GM18873 (cell line): ENCODE measurements around the gene NOC3L.

Source experiments
- ATAC-seq: cut with Tn5 transposase; IDR thresholded peaks from one replicate; pipeline ENCODE4 v1.9.1; 2021; ENCODE audit warnings: mild to moderate bottlenecking, moderate library complexity, moderate number of reproducible peaks; ENCODE audit not compliant: unreplicated experiment, low FRiP score

The NOC3L gene

GRCh38 chr10:94308866-94309265 is 53.9 kb downstream of the NOC3L start:
- no peak for ATAC-seq

- ATAC-seq: no peak
Measured at GRCh38 chr10:94307046-94307615, 55.6 kb downstream of the NOC3L start.

- no peak for ATAC-seq
Measured at GRCh38 chr10:94303929-94304328, 58.8 kb downstream of the NOC3L start.

GRCh38 chr10:94300042-94300441 is 62.7 kb downstream of the NOC3L start:
- no peak for ATAC-seq

GRCh38 chr10:94299417-94299816 is 63.3 kb downstream of the NOC3L start:
- no peak for ATAC-seq

DNA sequence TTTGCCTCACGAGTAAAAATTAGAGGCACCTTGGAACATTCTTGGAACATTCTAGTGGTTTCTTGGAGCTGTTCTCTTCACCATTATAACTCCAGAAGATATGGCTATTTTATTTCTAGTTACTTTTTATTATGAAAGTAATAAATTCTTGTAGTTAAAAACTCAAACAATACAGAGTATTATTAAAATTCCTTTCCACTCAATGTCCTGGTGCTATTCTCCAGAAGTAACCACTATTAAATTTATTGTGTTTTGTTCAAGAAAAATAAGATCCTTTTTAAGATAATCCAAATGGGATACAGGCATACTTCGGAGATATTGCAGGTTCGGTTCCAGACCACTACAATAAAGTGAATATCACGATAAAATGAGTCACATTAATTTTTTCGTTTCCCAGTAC is 68.6 kb downstream of the NOC3L start:
- no peak for ATAC-seq

- ATAC-seq: no peak
Measured at GRCh38 chr10:94293354-94293753, 69.4 kb downstream of the NOC3L start.

- ATAC-seq: no peak
Measured at GRCh38 chr10:94292434-94293090, 70.2 kb downstream of the NOC3L start.

GRCh38 chr10:94288361-94289101 is 74.2 kb downstream of the NOC3L start:
- ATAC-seq: no peak

DNA sequence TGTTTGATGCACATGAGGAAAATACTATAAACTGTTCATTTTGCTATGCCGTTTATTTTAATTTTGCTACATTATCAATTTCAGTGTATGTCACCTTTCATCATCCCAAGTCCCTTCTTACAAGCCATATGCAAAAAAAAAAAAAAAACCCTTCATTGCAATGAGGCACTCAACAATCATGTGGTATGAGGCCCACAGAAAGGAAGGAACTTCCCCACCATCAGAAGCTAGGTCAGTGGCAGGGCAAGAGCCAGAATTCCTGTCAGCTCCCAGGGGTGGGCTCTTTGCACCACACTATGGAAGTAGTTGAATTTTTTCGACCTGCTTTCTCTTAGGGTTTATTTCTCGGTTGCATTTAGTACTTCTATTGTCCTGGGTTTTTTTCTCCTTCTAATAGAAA is 75.4 kb downstream of the NOC3L start:
- no peak for ATAC-seq

DNA sequence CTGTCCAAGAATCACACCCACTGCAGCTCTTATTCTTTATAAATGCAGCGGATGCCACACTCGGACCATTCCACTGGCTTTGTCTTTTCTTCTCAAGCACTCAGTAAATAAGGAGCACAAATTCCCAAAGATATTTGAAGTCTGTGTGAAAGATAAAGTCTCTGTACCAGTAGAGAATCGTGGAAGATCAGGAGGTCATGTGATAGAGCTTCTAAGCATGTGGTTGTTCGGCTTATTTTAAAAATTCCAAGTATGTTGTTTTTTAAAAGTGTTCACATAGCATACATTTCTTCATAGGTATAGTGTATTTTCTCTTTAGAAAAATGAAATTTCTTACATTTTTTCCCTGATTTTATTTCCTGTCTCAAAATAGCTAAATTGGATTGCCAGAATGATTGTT is 75.8 kb downstream of the NOC3L start:
- ATAC-seq: no peak

- no peak for ATAC-seq
Measured at GRCh38 chr10:94285271-94285670, 77.5 kb downstream of the NOC3L start.
